Tongue (tissue), 1 donor: Measurements from ENCODE around the gene VPS41. TPM values are rescaled to one million over a fixed set of nuclear protein-coding genes. Genes with fewer than 3 reads are reported as not detected.

ENCODE experiments used
- total RNA-seq: library from RNA; depleted of rRNA; stranded (reverse); fragments of >200 nt; gene quantifications from one replicate; pipeline ENCODE4 v1.2.3, GENCODE V29; 2014

The VPS41 gene
- total RNA-seq, 1 donor from 2014 or later: 69.6 TPM

Other genes starting within 250 kb of the VPS41 start
- gene POU6F2, start 68.7 kb upstream of the VPS41 start, total RNA-seq: not detected